Neural progenitor cell (in vitro differentiated cells): ENCODE data around the gene FBXL17.

Source experiments
- CTCF ChIP-seq: fragments of 200-600 bp; sonication (generic); IDR thresholded peaks from 2 replicates; pipeline ENCODE4 v1.5.1; 2017; ENCODE audit warnings: antibody characterized with exemption, mild to moderate bottlenecking
- EZH2phosphoT487 ChIP-seq: fragments of 200-600 bp; sonication (generic); IDR thresholded peaks from 2 replicates; pipeline ENCODE4 v1.6.1; 2017; ENCODE audit warnings: antibody characterized with exemption

GRCh38 chr5:107868650-107869409 lies 513.1 kb downstream of the FBXL17 start:
- TF ChIP-seq CTCF = no peak
- TF ChIP-seq EZH2phosphoT487 = no peak
